CD4-positive, alpha-beta T cell (primary cell): ENCODE measurements around the gene COX4I1. TPM values are rescaled to one million over a fixed set of nuclear protein-coding genes. Genes with fewer than 3 reads are reported as not detected.
"Not testable (repeated sequence)": the region's sequence is repeated elsewhere in the genome, so short reads cannot be mapped to it uniquely, and the experiment has no call there.

ENCODE experiments used
- ATAC-seq: fragments of 200-7000 bp; cut with Tn5 transposase; one replicate; pipeline ENCODE4 v1.10.0; 2022; ENCODE audit warnings: mild to moderate bottlenecking; ENCODE audit not compliant: poor library complexity
- CTCF ChIA-PET: fragments of 350-600 bp; sonication (Branson Sonifier 250); formaldehyde crosslinking; loops from one replicate; lab custom pipeline; 2021; ENCODE audit warnings: antibody characterized with exemption, inconsistent platforms; lab: Charles Lee
- POLR2A ChIA-PET: fragments of 350-600 bp; sonication (Branson Sonifier 250); formaldehyde crosslinking; loops from one replicate; lab custom pipeline; 2021; ENCODE audit warnings: antibody characterized with exemption, inconsistent platforms; lab: Charles Lee
- DNase-seq, 14 experiments: peaks; one replicate each; pipeline ENCODE4 v3.0.0-alpha.2; 2013 to 2020; ENCODE audit warnings: mixed read lengths in 2 of 14
- H3K27ac ChIP-seq, 2 donors: one replicate each; pipeline versions ENCODE4 v1.5.1 to v1.7.0; 2013; ENCODE audit warnings: low read length in 2 of 2, low read depth in 1 of 2, mild to moderate bottlenecking in 1 of 2
- H3K27me3 ChIP-seq, 2 experiments: 1 replicate in 1 of 2; 2 replicates in 1 of 2; pipeline versions ENCODE4 v1.6.1 to v1.7.0; 2013; ENCODE audit warnings: low read length in 2 of 2, control low read depth in 1 of 2, mild to moderate bottlenecking in 1 of 2, moderate library complexity in 1 of 2; ENCODE audit not compliant: insufficient read depth in 2 of 2, control insufficient read depth in 1 of 2
- H3K36me3 ChIP-seq: one replicate; pipeline ENCODE4 v1.6.1; 2013; ENCODE audit warnings: low read length, control low read depth; ENCODE audit not compliant: insufficient read depth
- H3K4me1 ChIP-seq: one replicate; pipeline ENCODE4 v1.6.1; 2013; ENCODE audit warnings: low read length, control low read depth; ENCODE audit not compliant: insufficient read depth
- H3K4me3 ChIP-seq: one replicate; pipeline ENCODE4 v1.5.1; 2013; ENCODE audit warnings: mild to moderate bottlenecking, low read length, moderate library complexity
- H3K9me3 ChIP-seq, 2 experiments: 1 replicate in 1 of 2; 2 replicates in 1 of 2; pipeline versions ENCODE4 v1.6.1 to v1.7.0; 2013; ENCODE audit warnings: low read length in 2 of 2, mild to moderate bottlenecking in 2 of 2, control low read depth in 1 of 2, moderate library complexity in 1 of 2; ENCODE audit not compliant: control insufficient read depth in 1 of 2, insufficient read depth in 1 of 2
- H3K27ac Mint-ChIP-seq: one replicate; pipeline ENCODE4 v1.8.0; 2020; ENCODE audit warnings: mixed read lengths
- H3K27me3 Mint-ChIP-seq: one replicate; pipeline ENCODE4 v1.8.0; 2021; ENCODE audit warnings: mixed read lengths
- H3K36me3 Mint-ChIP-seq: one replicate; pipeline ENCODE4 v1.8.0; 2021; ENCODE audit warnings: low read depth, mixed read lengths
- H3K4me1 Mint-ChIP-seq: one replicate; pipeline ENCODE4 v1.8.0; 2021; ENCODE audit warnings: low read depth, mixed read lengths
- H3K4me3 Mint-ChIP-seq: one replicate; pipeline ENCODE4 v1.8.0; 2020; ENCODE audit warnings: mild to moderate bottlenecking, mixed read lengths
- H3K9me3 Mint-ChIP-seq: one replicate; pipeline ENCODE4 v1.8.0; 2020; ENCODE audit warnings: mixed read lengths
- CTCF ChIP-seq: fragments of 200-600 bp; IDR thresholded peaks from one replicate; pipeline ENCODE4 v1.8.0; 2022; ENCODE audit warnings: antibody characterized with exemption, mild to moderate bottlenecking
- intact Hi-C, 2 experiments: fragments of 100-400 bp; cut with DNase I in 1 of 2; cut with micrococcal nuclease in 1 of 2; formaldehyde crosslinking; loops; one replicate each; pipeline versions ENCODE4 v1.15.1 to v1.9.0; 2023 to 2025; cut with DNase I, micrococcal nuclease
- total RNA-seq, 174 experiments: library from RNA in 2 of 174; stranded (reverse) in 2 of 174; gene quantifications; one replicate each; pipeline ENCODE4 v1.2.3 and lab custom pipeline; 2021 to 2026

The COX4I1 gene
- total RNA-seq, 2 experiments from 2014 or later: 749 to 750 TPM

GRCh38 chr16:85836706-85837582 is 37.4 kb downstream of the COX4I1 start:
- Histone ChIP-seq H3K36me3 (no peaks in the 10 kb centered on the region), H3K27me3 (peaks cover 0 to 4% of the 10 kb centered on the region in 2 experiments), H3K9me3 (peaks cover 0 to 23% of the 10 kb centered on the region in 2 experiments), H3K4me3 (no peak overlapping the region), H3K4me1 (no peaks in the 10 kb centered on the region), H3K27ac (no peak overlapping the region)
- no peaks in the 10 kb centered on the region for H3K36me3 Mint-ChIP-seq
- POLR2A ChIA-PET: no interaction called here
- no peaks in the 10 kb centered on the region for H3K9me3 Mint-ChIP-seq
- no peak for ATAC-seq
- CTCF ChIA-PET: no interaction called here
- DNase-seq: no peak
- peaks cover 29% of the 10 kb centered on the region for H3K27me3 Mint-ChIP-seq
- H3K4me3 Mint-ChIP-seq: no peak overlapping the region
- no peaks in the 10 kb centered on the region for H3K4me1 Mint-ChIP-seq
- intact Hi-C loops: no loop called here
- H3K27ac Mint-ChIP-seq: no peak overlapping the region
- no peak for TF ChIP-seq CTCF

DNA sequence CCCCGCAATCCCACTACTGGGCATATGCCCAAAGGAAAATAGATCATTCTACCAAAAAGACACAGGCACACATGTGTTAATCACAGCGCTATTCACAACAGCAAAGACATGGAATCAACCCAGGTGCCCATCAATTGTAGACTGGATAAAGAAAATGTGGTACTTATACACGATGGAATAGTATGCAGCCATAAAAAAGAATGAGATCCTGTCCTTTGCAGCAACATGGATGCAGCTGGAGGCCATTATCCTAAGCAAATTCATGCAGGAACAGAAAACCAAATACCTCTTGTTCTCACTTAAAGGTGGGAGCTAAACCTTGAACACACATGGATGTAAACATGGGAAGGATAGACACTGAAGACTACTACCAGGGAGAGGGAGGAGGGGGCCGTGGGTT is 38.2 kb downstream of the COX4I1 start:
- H3K27ac ChIP-seq, H3K4me1 Mint-ChIP-seq, H3K36me3 ChIP-seq, H3K27me3 ChIP-seq, ATAC-seq, H3K4me3 ChIP-seq, H3K27ac Mint-ChIP-seq, H3K4me1 ChIP-seq, DNase-seq, H3K36me3 Mint-ChIP-seq, POLR2A ChIA-PET, H3K9me3 Mint-ChIP-seq, CTCF ChIA-PET, intact Hi-C loops, H3K4me3 Mint-ChIP-seq: not testable (repeated sequence)
- peaks cover 0 to 24% of the 10 kb centered on the region in 2 experiments for H3K9me3 ChIP-seq
- H3K27me3 Mint-ChIP-seq: peaks cover 25% of the 10 kb centered on the region

GRCh38 chr16:85838381-85838780 is 38.9 kb downstream of the COX4I1 start:
- CTCF ChIA-PET: no interaction called here
- DNase-seq (peak in 2 of 14 experiments; percentile 54 to 65), ATAC-seq (no peak)
- H3K27ac ChIP-seq: no peak overlapping the region
- H3K36me3 ChIP-seq: no peaks in the 10 kb centered on the region
- no peaks in the 10 kb centered on the region for H3K4me1 ChIP-seq
- no peaks in the 10 kb centered on the region for H3K36me3 Mint-ChIP-seq
- no peak overlapping the region for H3K27ac Mint-ChIP-seq
- no peak for TF ChIP-seq CTCF
- H3K27me3 Mint-ChIP-seq: peaks cover 23% of the 10 kb centered on the region
- H3K4me3 ChIP-seq: no peak overlapping the region
- POLR2A ChIA-PET: no interaction called here
- H3K9me3 ChIP-seq: peaks cover 0 to 24% of the 10 kb centered on the region in 2 experiments
- H3K9me3 Mint-ChIP-seq: no peaks in the 10 kb centered on the region
- no peak overlapping the region for H3K4me3 Mint-ChIP-seq
- H3K4me1 Mint-ChIP-seq: no peaks in the 10 kb centered on the region
- intact Hi-C loops: no loop called here
- peaks cover 0 to 4% of the 10 kb centered on the region in 2 experiments for H3K27me3 ChIP-seq
